IMR-90 (cell line): ENCODE results near the gene SP7. TPM values are rescaled to one million over a fixed set of nuclear protein-coding genes. Genes with fewer than 3 reads are reported as not detected.

Experiments used
- ATAC-seq: fragments of 200-7000 bp; cut with Tn5 transposase; 2 replicates; pipeline ENCODE4 v1.9.1; 2020; ENCODE audit warnings: low read depth, mild to moderate bottlenecking, moderate library complexity
- BruUV-seq: library from RNA; stranded (reverse); fragments of 400-500 nt; replicated peaks from 2 replicates; lab custom pipeline; 2021; lab: Mats Ljungman, UMichigan
- CTCF ChIA-PET: fragments of 300-600 bp; formaldehyde crosslinking; extraction: SDS; loops from one replicate; lab custom pipeline; 2021; ENCODE audit warnings: antibody characterized with exemption; lab: Yijun Ruan, JAX
- POLR2A ChIA-PET: fragments of 300-600 bp; sonication (Branson Sonifier 250); formaldehyde crosslinking; loops from one replicate; lab custom pipeline; 2022; ENCODE audit warnings: antibody characterized with exemption; ENCODE audit not compliant: unreplicated experiment; lab: Charles Lee
- DNase-seq: peaks from one replicate; pipeline ENCODE4 v3.0.0; 2013
- H2AFZ ChIP-seq: replicated peaks from 2 replicates; pipeline ENCODE3; 2013; ENCODE audit warnings: low read length, mild to moderate bottlenecking; ENCODE audit not compliant: poor library complexity
- H2AK5ac ChIP-seq: 2 replicates; pipeline ENCODE4 v1.6.1; 2013; ENCODE audit warnings: low read depth, low read length, inconsistent platforms
- H2AK9ac ChIP-seq: replicated peaks from 2 replicates; pipeline ENCODE3; 2013; ENCODE audit warnings: mild to moderate bottlenecking, low read depth, low read length, moderate library complexity; ENCODE audit not compliant: poor library complexity
- H2BK120ac ChIP-seq: 2 replicates; pipeline ENCODE4 v1.6.1; 2013; ENCODE audit warnings: low read depth, low read length, inconsistent platforms
- H2BK15ac ChIP-seq: 3 replicates; pipeline ENCODE4 v1.6.1; 2013; ENCODE audit warnings: low read depth, low read length, inconsistent platforms
- H2BK20ac ChIP-seq: 2 replicates; pipeline ENCODE4 v1.6.1; 2013; ENCODE audit warnings: low read depth, mild to moderate bottlenecking, inconsistent platforms, low read length, moderate library complexity
- H2BK5ac ChIP-seq: 2 replicates; pipeline ENCODE4 v1.6.1; 2013; ENCODE audit warnings: mild to moderate bottlenecking, low read depth, low read length, inconsistent platforms; ENCODE audit not compliant: poor library complexity, severe bottlenecking
- H3K14ac ChIP-seq: replicated peaks from 2 replicates; pipeline ENCODE4 v1.6.1; 2013; ENCODE audit warnings: low read depth, low read length, inconsistent platforms
- H3K18ac ChIP-seq: 2 replicates; pipeline ENCODE4 v1.6.1; 2013; ENCODE audit warnings: low read depth, low read length, control low read depth
- H3K23ac ChIP-seq: 2 replicates; pipeline ENCODE4 v1.6.1; 2013; ENCODE audit warnings: low read depth, low read length, inconsistent platforms
- H3K27ac ChIP-seq: 2 replicates; pipeline ENCODE4 v1.5.1; 2013; ENCODE audit warnings: mild to moderate bottlenecking, control low read depth, low read length; ENCODE audit not compliant: insufficient read depth
- H3K27me3 ChIP-seq: 2 replicates; pipeline ENCODE4 v1.6.1; 2013; ENCODE audit warnings: low read length; ENCODE audit not compliant: control insufficient read depth, insufficient read depth
- H3K36me3 ChIP-seq: 2 replicates; pipeline ENCODE4 v1.6.1; 2013; ENCODE audit warnings: low read length, mixed read lengths; ENCODE audit not compliant: control insufficient read depth, insufficient read depth
- H3K4ac ChIP-seq: 2 replicates; pipeline ENCODE4 v1.6.1; 2013; ENCODE audit warnings: low read depth, low read length, inconsistent platforms
- H3K4me1 ChIP-seq: 2 replicates; pipeline ENCODE4 v1.6.1; 2013; ENCODE audit warnings: low read length, mixed read lengths; ENCODE audit not compliant: control insufficient read depth, insufficient read depth
- H3K4me2 ChIP-seq: 2 replicates; pipeline ENCODE4 v1.6.1; 2013; ENCODE audit warnings: low read depth, mild to moderate bottlenecking, control low read depth, low read length, moderate library complexity
- H3K4me3 ChIP-seq: 2 replicates; pipeline ENCODE4 v1.5.1; 2013; ENCODE audit warnings: low read depth, mild to moderate bottlenecking, control low read depth, low read length, moderate library complexity; ENCODE audit not compliant: insufficient read depth
- H3K56ac ChIP-seq: 2 replicates; pipeline ENCODE4 v1.6.1; 2013; ENCODE audit warnings: low read length, inconsistent platforms; ENCODE audit not compliant: insufficient read depth; ENCODE audit errors: extremely low read depth
- H3K79me1 ChIP-seq, 2 experiments: 2 replicates each; pipeline ENCODE4 v1.6.1; 2013; ENCODE audit warnings: low read length in 2 of 2, inconsistent platforms in 1 of 2, low read depth in 1 of 2
- H3K9ac ChIP-seq: 2 replicates; pipeline ENCODE4 v1.6.1; 2013; ENCODE audit warnings: low read depth, low read length, control low read depth
- H3K9me1 ChIP-seq: 2 replicates; pipeline ENCODE4 v1.6.1; 2013; ENCODE audit warnings: low read length, inconsistent platforms; ENCODE audit not compliant: insufficient read depth
- H3K9me3 ChIP-seq: 2 replicates; pipeline ENCODE4 v1.6.1; 2013; ENCODE audit warnings: low read length; ENCODE audit not compliant: control insufficient read depth, insufficient read depth
- H4K20me1 ChIP-seq: 2 replicates; pipeline ENCODE4 v1.6.1; 2013; ENCODE audit warnings: low read length, inconsistent platforms; ENCODE audit not compliant: insufficient read depth
- H4K5ac ChIP-seq: 2 replicates; pipeline ENCODE4 v1.6.1; 2013; ENCODE audit warnings: mild to moderate bottlenecking, low read depth, low read length, control low read depth
- H4K8ac ChIP-seq, 2 experiments: 2 replicates each; pipeline ENCODE4 v1.6.1; 2013; ENCODE audit warnings: low read depth in 2 of 2, low read length in 2 of 2, control low read depth in 1 of 2, inconsistent platforms in 1 of 2
- H4K91ac ChIP-seq: 2 replicates; pipeline ENCODE4 v1.6.1; 2013; ENCODE audit warnings: low read depth, low read length, inconsistent platforms; ENCODE audit not compliant: insufficient read depth
- POLR2A ChIP-seq: IDR thresholded peaks from 2 replicates; pipeline ENCODE4 v1.6.1; 2012; ENCODE audit warnings: mild to moderate bottlenecking, low read depth, low read length
- WGBS, 2 experiments: methylation state at CpG; one replicate each; pipeline versions ENCODE4 v1.1.5 to v1.1.7; 2013; ENCODE audit warnings: missing lambda C conversion rate in 2 of 2; ENCODE audit not compliant: insufficient read length in 1 of 2; ENCODE audit errors: extremely low coverage in 2 of 2; 5-methylcytosine and 5-hydroxymethylcytosine counted together
- dilution Hi-C: fragments of 300-500 bp; cut with HindIII; formaldehyde crosslinking; loops from one replicate; pipeline ENCODE4 v1.14.3; 2018; ENCODE audit warnings: low sequenced_read_pairs; ENCODE audit not compliant: unreplicated experiment
- in situ Hi-C: fragments of 300-500 bp; cut with MboI; formaldehyde crosslinking; loops from 3 replicates; pipeline ENCODE4 v1.14.3; 2019; ENCODE audit warnings: low sequenced_read_pairs, inconsistent platforms, mixed read lengths
- intact Hi-C: fragments of 100-400 bp; cut with micrococcal nuclease; formaldehyde crosslinking; loops from 2 replicates; pipeline ENCODE4 v1.10.0; 2022
- polyA plus RNA-seq, 3 experiments: library from polyadenylated mRNA; depleted of rRNA; stranded (reverse); fragments of >200 nt; gene quantifications; 2 replicates each; pipeline ENCODE4 v1.2.3, GENCODE V29; 2012; ENCODE audit warnings: low replicate concordance in 1 of 3
- total RNA-seq: library from RNA; depleted of rRNA; stranded (reverse); fragments of >200 nt; gene quantifications from 2 replicates; pipeline ENCODE4 v1.2.3, GENCODE V29; 2012

SP7 gene
- total and polyA plus RNA-seq, 2 of the 4 experiments (the other 2 are of a cell fraction): not detected

- H3K36me3 ChIP-seq: peaks cover 17% of the 10 kb centered on the region
- peak overlapping the region; percentile 100 for H2AK5ac ChIP-seq
- DNase-seq: no peak
- peak overlapping the region; percentile 98 for H3K56ac ChIP-seq
- ChIA-PET POLR2A (no interaction called here), CTCF (interaction anchor here (1.0 to 1.1 kb wide), 2 partner anchors 26 to 1354 kb away, joined by 3 to 4 read pairs; no protein-coding TSS in a partner anchor)
- H4K8ac ChIP-seq: peak overlapping the region; percentile 99 to 100
- peak overlapping the region; percentile 44 for H3K4me3 ChIP-seq
- H2BK5ac ChIP-seq: peak overlapping the region; percentile 96
- peak overlapping the region; percentile 99 for H2AK9ac ChIP-seq
- peak overlapping the region; percentile 100 for H3K14ac ChIP-seq
- no peaks in the 10 kb centered on the region for H3K9me3 ChIP-seq
- H2BK15ac ChIP-seq: peak overlapping the region; percentile 84; the same call in 1 of the 3 replicates
- H2BK120ac ChIP-seq: peak overlapping the region; percentile 83
- no peak for ATAC-seq
- peak overlapping the region; percentile 28 for H2BK20ac ChIP-seq
- intact Hi-C loops (no loop called here), in situ Hi-C loops (no loop called here), dilution Hi-C loops (no loop called here)
- peak overlapping the region; percentile 92 for H2AFZ ChIP-seq
- peak overlapping the region; percentile 99 for H3K4ac ChIP-seq
- peak overlapping the region; percentile 82 for H3K9ac ChIP-seq
- peaks cover 13% of the 10 kb centered on the region; the same call in 1 of the 2 replicates for H4K20me1 ChIP-seq
- TF ChIP-seq POLR2A: no peak
- H4K5ac ChIP-seq: peak overlapping the region; percentile 91
- 7% methylated on average over 16 of the region's 23 CpGs; no CpG with 5 or more reads in 1 of the 2 experiments for WGBS, 2 experiments
- no TSS peak for BruUV-seq
- H4K91ac ChIP-seq: peak overlapping the region; percentile 99
- H3K27me3 ChIP-seq: no peaks in the 10 kb centered on the region
- H3K9me1 ChIP-seq: peaks cover 16% of the 10 kb centered on the region
- H3K27ac ChIP-seq: peak overlapping the region; percentile 96
- peaks cover 16% of the 10 kb centered on the region for H3K4me1 ChIP-seq
- peaks cover 17 to 24% of the 10 kb centered on the region in 2 experiments for H3K79me1 ChIP-seq
- peak overlapping the region; percentile 99 for H3K23ac ChIP-seq
- H3K4me2 ChIP-seq: peak overlapping the region; percentile 71
- H3K18ac ChIP-seq: peak overlapping the region; percentile 70
Observed at GRCh38 chr12:53378724-53379388, 42.7 kb upstream of the SP7 start.
